ENCODE results near the gene ACVR1. TPM values are rescaled to one million over a fixed set of nuclear protein-coding genes. Genes with fewer than 3 reads are reported as not detected.
A peak's percentile ranks its signal among the peaks of the same experiment; 100 is the strongest.

The ACVR1 gene
- total RNA-seq, 1 donor from 2014 or later = 35.0 TPM

DNA sequence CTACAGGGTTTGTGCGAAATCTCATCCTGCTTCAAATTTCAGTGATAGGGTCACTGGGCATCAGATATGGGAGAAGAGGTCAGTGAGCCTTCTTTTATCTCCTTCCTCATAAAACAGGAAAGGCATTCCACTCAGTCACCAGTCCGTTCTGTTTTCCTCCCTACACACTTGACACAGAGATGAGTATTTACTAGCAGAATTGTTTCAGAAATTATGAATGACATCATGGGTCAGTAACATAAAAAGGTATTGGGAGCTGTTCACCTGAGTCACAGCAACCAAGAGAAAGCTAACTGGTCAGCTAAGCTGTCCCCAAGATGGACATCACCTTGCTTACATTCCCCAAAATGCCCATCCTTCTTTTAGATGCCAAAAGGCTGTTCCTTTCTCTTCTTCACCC lies 96.3 kb downstream of the ACVR1 start:
- H3K36me3 ChIP-seq = peaks cover 38% of the 10 kb centered on the region
- intact Hi-C loops (cut with DNase I) = loop anchor here (10.0 kb wide), 2 partner anchors 95 to 235 kb away; partner anchors contain the start of gene ACVR1
- ATAC-seq (no peak), DNase-seq (no peak)
- H3K4me1 ChIP-seq = peaks cover 25% of the 10 kb centered on the region
- no peak overlapping the region for H3K4me3 ChIP-seq
- no peaks in the 10 kb centered on the region for H3K9me3 ChIP-seq
- H3K27ac ChIP-seq = no peak overlapping the region
- TF ChIP-seq, protein P1, sequence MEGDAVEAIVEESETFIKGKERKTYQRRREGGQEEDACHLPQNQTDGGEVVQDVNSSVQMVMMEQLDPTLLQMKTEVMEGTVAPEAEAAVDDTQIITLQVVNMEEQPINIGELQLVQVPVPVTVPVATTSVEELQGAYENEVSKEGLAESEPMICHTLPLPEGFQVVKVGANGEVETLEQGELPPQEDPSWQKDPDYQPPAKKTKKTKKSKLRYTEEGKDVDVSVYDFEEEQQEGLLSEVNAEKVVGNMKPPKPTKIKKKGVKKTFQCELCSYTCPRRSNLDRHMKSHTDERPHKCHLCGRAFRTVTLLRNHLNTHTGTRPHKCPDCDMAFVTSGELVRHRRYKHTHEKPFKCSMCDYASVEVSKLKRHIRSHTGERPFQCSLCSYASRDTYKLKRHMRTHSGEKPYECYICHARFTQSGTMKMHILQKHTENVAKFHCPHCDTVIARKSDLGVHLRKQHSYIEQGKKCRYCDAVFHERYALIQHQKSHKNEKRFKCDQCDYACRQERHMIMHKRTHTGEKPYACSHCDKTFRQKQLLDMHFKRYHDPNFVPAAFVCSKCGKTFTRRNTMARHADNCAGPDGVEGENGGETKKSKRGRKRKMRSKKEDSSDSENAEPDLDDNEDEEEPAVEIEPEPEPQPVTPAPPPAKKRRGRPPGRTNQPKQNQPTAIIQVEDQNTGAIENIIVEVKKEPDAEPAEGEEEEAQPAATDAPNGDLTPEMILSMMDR (IDR thresholded peaks at IDR 0.05) = no peak
- no peaks in the 10 kb centered on the region for H3K27me3 ChIP-seq (ENCODE audit: low read depth)

DNA sequence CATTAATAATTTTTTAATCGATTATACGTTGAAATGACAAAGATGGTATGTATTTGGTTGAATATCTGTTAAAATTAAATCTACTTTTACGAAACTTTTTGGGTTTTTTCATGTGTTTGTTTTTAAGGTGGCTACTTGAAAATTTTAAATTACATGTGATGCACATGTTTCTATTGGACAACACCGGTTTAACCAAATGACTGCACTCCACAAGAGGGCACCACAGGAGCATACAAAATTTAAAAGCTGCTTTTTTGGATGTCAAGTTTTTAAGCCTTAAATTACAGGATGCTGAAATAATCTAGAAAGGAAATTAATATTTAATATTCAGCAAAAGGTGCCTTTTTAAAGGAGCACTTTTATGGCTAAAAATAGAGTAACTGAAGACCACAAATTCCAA lies 98.7 kb downstream of the ACVR1 start:
- Histone ChIP-seq H3K9me3 (no peaks in the 10 kb centered on the region), H3K27me3 (ENCODE audit: low read depth) (no peaks in the 10 kb centered on the region), H3K4me1 (peaks cover 10% of the 10 kb centered on the region), H3K27ac (no peak overlapping the region), H3K36me3 (peaks cover 59% of the 10 kb centered on the region), H3K4me3 (no peak overlapping the region)
- TF ChIP-seq, protein P1 (IDR thresholded peaks at IDR 0.05) = peak; percentile 65
- intact Hi-C loops (cut with DNase I) = loop anchor here (10.0 kb wide), 1 partner anchor 237 kb away; no protein-coding TSS in a partner anchor
- DNase-seq (no peak), ATAC-seq (peak in 1 of 2 donors; percentile 53)

DNA sequence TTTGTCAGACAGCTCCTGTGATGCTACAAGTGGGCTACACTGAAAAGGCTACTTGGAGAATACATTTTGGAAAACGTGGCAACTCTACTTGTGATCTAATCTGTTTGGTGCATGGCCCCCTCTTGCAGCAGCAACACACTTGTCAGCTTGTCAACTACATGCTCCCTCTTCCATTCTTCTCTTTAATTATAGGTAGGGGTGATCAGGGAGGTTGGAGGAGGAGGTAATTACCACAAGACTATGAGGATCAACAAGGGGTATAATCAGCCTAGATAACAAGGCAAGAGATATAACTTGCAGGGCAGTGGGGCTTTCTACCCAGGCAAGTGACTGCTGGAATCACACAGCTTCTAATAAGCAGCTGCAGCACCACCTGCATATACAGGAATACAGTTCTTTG lies 104.9 kb downstream of the ACVR1 start:
- intact Hi-C loops (cut with DNase I) = loop anchor here (10.0 kb wide), 1 partner anchor 244 kb away; no protein-coding TSS in a partner anchor
- no peak for ATAC-seq
- DNase-seq = no peak
- Histone ChIP-seq H3K27ac (no peak overlapping the region), H3K9me3 (no peaks in the 10 kb centered on the region), H3K4me3 (no peak overlapping the region), H3K36me3 (peaks cover 78% of the 10 kb centered on the region), H3K4me1 (no peaks in the 10 kb centered on the region), H3K27me3 (ENCODE audit: low read depth) (no peaks in the 10 kb centered on the region)
- TF ChIP-seq, protein P1 (IDR thresholded peaks at IDR 0.05) = no peak

DNA sequence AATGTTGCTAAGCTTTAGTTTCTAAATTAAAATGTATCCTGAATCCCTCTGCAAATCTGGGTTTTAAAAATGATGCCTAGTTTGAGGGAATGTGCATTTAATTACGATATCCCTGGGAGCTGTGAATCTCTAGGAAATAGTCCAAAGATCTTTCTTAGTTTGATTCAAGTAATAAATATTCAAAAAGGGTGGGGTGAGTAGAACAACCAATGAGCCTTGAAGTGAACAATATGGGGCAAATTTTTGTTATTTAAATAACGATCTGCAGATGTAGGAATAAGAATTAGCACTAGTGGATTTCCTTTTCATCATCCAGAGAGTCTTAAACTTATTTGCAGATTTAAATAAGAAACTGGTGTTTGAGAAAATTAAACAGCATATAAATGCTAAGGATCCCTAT lies 106.3 kb downstream of the ACVR1 start:
- TF ChIP-seq, protein P1 (IDR thresholded peaks at IDR 0.05) = no peak
- Histone ChIP-seq H3K36me3 (peaks cover 87% of the 10 kb centered on the region), H3K27ac (no peak overlapping the region), H3K4me3 (no peak overlapping the region), H3K27me3 (ENCODE audit: low read depth) (no peaks in the 10 kb centered on the region), H3K9me3 (no peaks in the 10 kb centered on the region), H3K4me1 (no peaks in the 10 kb centered on the region)
- ATAC-seq = no peak
- intact Hi-C loops (cut with DNase I) = loop anchor here (10.0 kb wide), 1 partner anchor 245 kb away; no protein-coding TSS in a partner anchor
- DNase-seq = no peak

DNA sequence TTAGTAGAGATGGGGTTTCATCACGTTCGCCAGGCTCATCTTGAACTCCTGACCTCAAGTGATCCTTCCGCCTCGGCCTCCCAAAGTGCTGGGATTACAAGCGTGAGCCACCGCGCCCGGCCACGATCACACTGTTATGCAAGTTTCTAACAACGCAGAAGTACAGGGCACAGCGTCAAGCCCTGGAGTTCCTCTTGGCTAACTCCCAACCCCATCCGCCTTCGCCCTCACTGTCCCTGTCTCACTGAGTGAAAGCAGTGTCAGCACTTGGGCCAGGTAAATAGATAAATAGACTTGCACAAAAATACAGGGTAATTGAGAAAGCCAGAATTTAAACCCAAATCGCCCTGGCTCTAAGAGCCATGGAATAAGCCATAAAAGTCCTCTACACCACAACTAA lies 111.7 kb downstream of the ACVR1 start:
- Histone ChIP-seq H3K27ac (no peak overlapping the region), H3K27me3 (ENCODE audit: low read depth) (no peaks in the 10 kb centered on the region), H3K4me3 (no peak overlapping the region), H3K36me3 (peaks cover 68% of the 10 kb centered on the region), H3K9me3 (no peaks in the 10 kb centered on the region), H3K4me1 (no peaks in the 10 kb centered on the region)
- DNase-seq (peak; percentile 51), ATAC-seq (peak in 1 of 2 donors; percentile 49)
- intact Hi-C loops (cut with DNase I) = no loop called here
- TF ChIP-seq, protein P1 (IDR thresholded peaks at IDR 0.05) = no peak

Measured in lower lobe of right lung (tissue), 2 donors.